Measurements from ENCODE around the gene MFSD11.
"Not testable (repeated sequence)": the region's sequence is repeated elsewhere in the genome, so short reads cannot be mapped to it uniquely, and the experiment has no call there.

Gene MFSD11

GRCh38 chr17:76772842-76773525 is 35.1 kb downstream of the MFSD11 start:
- peak overlapping the region; percentile 39; the same call in 1 of the 2 replicates for H3K4me3 ChIP-seq
- H3K27ac ChIP-seq, result peak overlapping the region; percentile 88
- TF ChIP-seq POLR2AphosphoS5 (IDR thresholded peaks at IDR 0.05; ENCODE audit: borderline replicate concordance, low read depth, low read length) (no peak), FOXP2 (optimal IDR thresholded peaks at IDR 0.05; ENCODE audit: control extremely low read depth, extremely low read length, insufficient read depth) (no peak), EZH2 (IDR thresholded peaks at IDR 0.05) (no peak)
- peak; percentile 50 for DNase-seq (ENCODE audit: low read depth, low spot score)
- peak overlapping the region; percentile 25 for H3K9ac ChIP-seq (ENCODE audit: insufficient read length)
- H3K36me3 ChIP-seq (ENCODE audit: insufficient read depth, low read length), result peaks cover 44% of the 10 kb centered on the region
- H3K9me3 ChIP-seq (ENCODE audit: low read depth, low read length), result no peaks in the 10 kb centered on the region

GRCh38 chr17:76775021-76775600 is 37.2 kb downstream of the MFSD11 start:
- DNase-seq (ENCODE audit: low read depth, low spot score), result no peak
- peaks cover 33% of the 10 kb centered on the region for H3K36me3 ChIP-seq (ENCODE audit: insufficient read depth, low read length)
- no peak overlapping the region for H3K9ac ChIP-seq (ENCODE audit: insufficient read length)
- no peak overlapping the region for H3K27ac ChIP-seq
- no peak overlapping the region for H3K4me3 ChIP-seq
- H3K9me3 ChIP-seq (ENCODE audit: low read depth, low read length), result no peaks in the 10 kb centered on the region
- TF ChIP-seq EZH2 (IDR thresholded peaks at IDR 0.05), result no peak
- TF ChIP-seq POLR2AphosphoS5 (IDR thresholded peaks at IDR 0.05; ENCODE audit: borderline replicate concordance, low read depth, low read length), result no peak

- H3K36me3 ChIP-seq (ENCODE audit: insufficient read depth, low read length), result peaks cover 18% of the 10 kb centered on the region
- H3K27ac ChIP-seq, result no peak overlapping the region
- no peaks in the 10 kb centered on the region for H3K9me3 ChIP-seq (ENCODE audit: low read depth, low read length)
- no peak overlapping the region for H3K4me3 ChIP-seq
- DNase-seq (ENCODE audit: low read depth, low spot score), result no peak
- TF ChIP-seq FOXP2 (optimal IDR thresholded peaks at IDR 0.05; ENCODE audit: control extremely low read depth, extremely low read length, insufficient read depth), result no peak
- TF ChIP-seq EZH2 (IDR thresholded peaks at IDR 0.05), result no peak
- H3K9ac ChIP-seq (ENCODE audit: insufficient read length), result no peak overlapping the region
Observed at GRCh38 chr17:76781056-76781982, 43.4 kb downstream of the MFSD11 start.

GRCh38 chr17:76783146-76783545 is 45.2 kb downstream of the MFSD11 start:
- no peak for TF ChIP-seq POLR2AphosphoS5 (IDR thresholded peaks at IDR 0.05; ENCODE audit: borderline replicate concordance, low read depth, low read length)
- no peak for TF ChIP-seq FOXP2 (optimal IDR thresholded peaks at IDR 0.05; ENCODE audit: control extremely low read depth, extremely low read length, insufficient read depth)
- TF ChIP-seq EZH2 (IDR thresholded peaks at IDR 0.05), result no peak
- no peaks in the 10 kb centered on the region for H3K9me3 ChIP-seq (ENCODE audit: low read depth, low read length)
- H3K4me3 ChIP-seq, result no peak overlapping the region
- H3K27ac ChIP-seq, result no peak overlapping the region
- no peak overlapping the region for H3K9ac ChIP-seq (ENCODE audit: insufficient read length)
- H3K36me3 ChIP-seq (ENCODE audit: insufficient read depth, low read length), result peaks cover 10% of the 10 kb centered on the region; the same call in 1 of the 2 replicates
- no peak for DNase-seq (ENCODE audit: low read depth, low spot score)

GRCh38 chr17:76784926-76785325 is 47.0 kb downstream of the MFSD11 start:
- no peak for DNase-seq (ENCODE audit: low read depth, low spot score)
- no peak overlapping the region for H3K9ac ChIP-seq (ENCODE audit: insufficient read length)
- no peak overlapping the region for H3K27ac ChIP-seq
- TF ChIP-seq FOXP2 (optimal IDR thresholded peaks at IDR 0.05; ENCODE audit: control extremely low read depth, extremely low read length, insufficient read depth) (no peak), EZH2 (IDR thresholded peaks at IDR 0.05) (no peak), POLR2AphosphoS5 (IDR thresholded peaks at IDR 0.05; ENCODE audit: borderline replicate concordance, low read depth, low read length) (no peak)
- no peak overlapping the region for H3K4me3 ChIP-seq
- peaks cover 7% of the 10 kb centered on the region; the same call in 1 of the 2 replicates for H3K36me3 ChIP-seq (ENCODE audit: insufficient read depth, low read length)
- no peaks in the 10 kb centered on the region for H3K9me3 ChIP-seq (ENCODE audit: low read depth, low read length)

GRCh38 chr17:76787866-76788265 is 49.9 kb downstream of the MFSD11 start:
- H3K27ac ChIP-seq; DNase-seq (ENCODE audit: low read depth, low spot score); H3K4me3 ChIP-seq; H3K9me3 ChIP-seq (ENCODE audit: low read depth, low read length); H3K9ac ChIP-seq (ENCODE audit: insufficient read length); H3K36me3 ChIP-seq (ENCODE audit: insufficient read depth, low read length): not testable (repeated sequence)

GRCh38 chr17:76789235-76789788 is 51.4 kb downstream of the MFSD11 start:
- no peaks in the 10 kb centered on the region for H3K36me3 ChIP-seq (ENCODE audit: insufficient read depth, low read length)

More at GRCh38 chr17:76789235-76789788, 51.4 kb downstream of the MFSD11 start:
- DNase-seq (ENCODE audit: low read depth, low spot score), result no peak
- H3K4me3 ChIP-seq, result no peak overlapping the region
- no peak overlapping the region for H3K9ac ChIP-seq (ENCODE audit: insufficient read length)
- no peak overlapping the region for H3K27ac ChIP-seq
- no peaks in the 10 kb centered on the region for H3K9me3 ChIP-seq (ENCODE audit: low read depth, low read length)
- no peak for TF ChIP-seq POLR2AphosphoS5 (IDR thresholded peaks at IDR 0.05; ENCODE audit: borderline replicate concordance, low read depth, low read length)
- TF ChIP-seq FOXP2 (optimal IDR thresholded peaks at IDR 0.05; ENCODE audit: control extremely low read depth, extremely low read length, insufficient read depth), result no peak
- TF ChIP-seq EZH2 (IDR thresholded peaks at IDR 0.05), result no peak

Measured in SK-N-MC (cell line).